HG03039 (cell line): ENCODE measurements around the gene HSD17B14.
"Not testable (repeated sequence)": the region's sequence is repeated elsewhere in the genome, so short reads cannot be mapped to it uniquely, and the experiment has no call there.

Source experiments
- ATAC-seq: cut with Tn5 transposase; IDR thresholded peaks from one replicate; pipeline ENCODE4 v1.9.1; 2021; ENCODE audit warnings: mild to moderate bottlenecking, moderate library complexity; ENCODE audit not compliant: unreplicated experiment

HSD17B14 gene

GRCh38 chr19:48799358-48800300 is 36.7 kb downstream of the HSD17B14 start:
- no peak for ATAC-seq

- ATAC-seq = no peak
Observed at GRCh38 chr19:48798937-48799336, 37.4 kb downstream of the HSD17B14 start.

DNA sequence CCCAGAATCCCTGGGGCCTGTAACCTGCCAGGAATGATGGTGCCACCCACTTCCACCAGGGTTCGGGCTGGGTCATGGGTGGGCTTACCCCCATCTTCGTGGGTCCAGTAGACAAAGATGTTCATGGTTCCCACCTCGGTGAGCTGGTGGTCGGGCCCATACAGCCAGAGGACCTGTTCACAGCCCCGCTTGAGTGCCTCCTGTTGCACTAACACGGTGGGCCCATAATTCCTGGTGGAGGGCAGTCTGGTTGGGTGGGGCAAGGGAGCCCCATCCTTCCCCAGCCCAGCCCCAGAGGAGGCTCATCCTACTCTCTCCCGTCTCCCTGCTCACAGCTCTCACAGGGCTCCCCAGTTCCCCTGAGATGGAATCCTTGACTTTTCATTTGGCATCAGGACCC is 39.2 kb downstream of the HSD17B14 start:
- no peak for ATAC-seq

GRCh38 chr19:48796298-48797083 is 39.8 kb downstream of the HSD17B14 start:
- no peak for ATAC-seq

GRCh38 chr19:48795685-48796070 is 40.6 kb downstream of the HSD17B14 start:
- ATAC-seq = no peak

GRCh38 chr19:48795055-48795684 is 41.1 kb downstream of the HSD17B14 start:
- ATAC-seq = peak; percentile 59

DNA sequence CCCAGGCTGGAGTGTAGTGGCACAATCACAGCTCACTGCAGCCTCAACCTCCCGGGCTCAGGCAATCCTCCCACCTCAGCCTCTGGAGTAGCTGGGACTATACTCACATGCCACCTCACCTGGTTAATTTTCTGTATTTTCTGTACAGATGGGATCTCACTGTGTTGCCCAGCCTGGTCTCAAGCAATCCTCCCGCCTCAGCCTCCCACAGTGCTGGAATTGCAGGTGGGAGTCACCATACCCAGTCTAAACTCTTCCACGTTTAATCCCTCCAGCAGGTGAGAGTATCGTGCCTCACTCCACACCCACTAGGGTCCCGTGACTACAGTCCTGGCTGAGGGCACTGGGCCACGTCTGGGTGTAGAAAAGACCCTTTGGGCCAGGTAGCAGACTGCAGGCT is 42.0 kb downstream of the HSD17B14 start:
- no peak for ATAC-seq

DNA sequence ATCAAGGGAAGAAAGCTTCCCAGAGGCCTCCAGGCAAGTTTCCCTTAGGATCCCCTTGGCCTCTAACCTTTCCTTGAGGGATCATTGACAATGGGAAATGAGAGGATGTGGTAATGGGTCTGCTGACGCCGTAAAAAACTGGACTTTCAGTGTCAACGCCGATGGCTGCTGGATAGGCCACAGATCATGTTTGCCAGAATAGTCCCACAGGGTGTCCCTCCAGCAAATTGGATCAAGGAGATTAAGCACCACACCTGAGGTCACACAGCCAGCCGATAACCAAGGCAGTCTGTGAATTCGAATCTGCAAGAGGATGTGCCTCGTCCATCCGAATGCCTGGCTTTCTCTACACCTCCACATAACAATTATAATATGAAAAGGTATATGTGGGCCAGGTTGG is 43.0 kb downstream of the HSD17B14 start:
- ATAC-seq = no peak

- not testable (repeated sequence) for ATAC-seq
Observed at GRCh38 chr19:48787331-48787730, 49.0 kb downstream of the HSD17B14 start.

GRCh38 chr19:48786422-48786821 is 49.9 kb downstream of the HSD17B14 start:
- not testable (repeated sequence) for ATAC-seq

- ATAC-seq = no peak
Observed at GRCh38 chr19:48784527-48784926, 51.8 kb downstream of the HSD17B14 start.

- ATAC-seq = no peak
Observed at GRCh38 chr19:48780631-48781391, 55.5 kb downstream of the HSD17B14 start.

GRCh38 chr19:48779636-48780035 is 56.7 kb downstream of the HSD17B14 start:
- no peak for ATAC-seq

- ATAC-seq = no peak
Observed at GRCh38 chr19:48777720-48778119, 58.6 kb downstream of the HSD17B14 start.

DNA sequence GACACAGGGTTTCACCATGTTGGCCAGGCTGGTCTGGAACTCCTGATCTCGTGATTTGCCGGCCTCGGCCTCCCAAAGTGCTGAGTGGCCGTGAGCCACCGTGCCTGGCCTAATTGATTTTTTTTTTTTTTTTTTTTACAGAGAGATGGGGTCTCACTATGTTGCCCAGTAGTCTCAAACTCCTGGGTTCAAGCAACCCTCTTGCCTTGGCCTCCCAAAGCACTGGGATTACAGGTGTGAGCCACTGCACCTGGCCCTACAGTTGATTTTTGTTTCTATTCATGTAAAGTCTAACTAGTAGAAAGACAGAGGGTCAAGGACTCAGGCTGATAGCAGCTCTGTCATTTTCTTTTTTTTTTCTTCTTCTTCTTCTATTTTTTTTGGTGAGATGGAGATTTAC is 59.2 kb downstream of the HSD17B14 start:
- ATAC-seq = no peak

- ATAC-seq = no peak
Observed at GRCh38 chr19:48772503-48772953, 63.8 kb downstream of the HSD17B14 start.

DNA sequence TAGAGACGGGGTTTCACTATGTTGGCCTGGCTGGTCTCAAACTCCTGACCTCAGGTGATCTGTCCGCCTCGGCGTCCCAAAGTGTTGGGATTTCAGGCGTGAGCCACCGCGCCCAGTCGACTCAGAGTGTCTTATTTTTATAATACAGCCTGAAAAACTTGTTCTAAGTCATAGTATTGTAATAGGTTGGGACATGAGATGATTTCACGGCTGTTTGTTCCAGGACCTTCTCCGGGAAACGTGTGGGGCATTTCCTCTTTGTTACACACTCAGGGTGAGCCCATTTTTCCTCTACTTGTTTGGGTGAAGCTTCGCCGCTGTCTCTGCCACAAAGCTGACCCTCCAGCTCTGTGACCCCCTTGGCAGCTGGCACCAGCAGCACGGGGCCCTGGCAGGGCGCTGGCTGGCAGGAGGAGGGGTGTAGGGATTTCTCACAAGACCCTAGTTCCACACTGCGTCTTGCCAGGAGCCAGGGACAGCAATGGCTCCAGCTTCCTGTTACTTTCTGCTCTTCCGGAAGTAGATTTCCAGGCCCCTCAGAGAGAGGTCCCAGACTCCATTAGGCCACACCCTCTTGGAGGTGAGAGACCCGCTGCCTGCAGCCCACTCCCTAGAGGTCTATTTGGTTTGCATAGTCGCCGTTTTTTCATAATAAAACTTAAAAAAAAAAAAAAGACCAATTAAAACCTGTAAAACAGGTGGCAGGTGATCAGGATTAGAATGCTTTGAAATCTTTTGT is 65.4 kb downstream of the HSD17B14 start:
- ATAC-seq = no peak

DNA sequence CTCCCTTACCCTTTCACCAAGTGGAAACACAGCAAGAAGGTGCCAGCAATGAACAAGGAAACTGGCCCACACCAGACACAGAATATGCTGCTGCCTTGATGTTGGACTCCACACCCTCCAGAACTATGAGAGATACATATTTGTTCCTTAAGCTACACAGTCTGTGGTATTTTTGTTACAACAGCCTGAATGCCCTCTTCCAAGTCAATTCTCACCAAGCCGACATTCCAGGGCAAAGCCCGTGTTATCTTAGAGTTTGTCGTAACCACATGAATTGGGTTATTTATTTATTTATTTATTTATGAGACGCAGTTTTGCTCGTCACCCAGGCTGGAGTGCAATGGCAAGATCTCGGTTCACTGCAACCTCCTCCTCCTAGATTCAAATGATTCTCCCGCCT is 66.0 kb downstream of the HSD17B14 start:
- no peak for ATAC-seq

- no peak for ATAC-seq
Observed at GRCh38 chr19:48768994-48769713, 67.1 kb downstream of the HSD17B14 start.
